Right lung (tissue), 5 donors: ENCODE measurements around the gene SIRPB1. TPM values are rescaled to one million over a fixed set of nuclear protein-coding genes. Genes with fewer than 3 reads are reported as not detected.
"Not testable (repeated sequence)": the region's sequence is repeated elsewhere in the genome, so short reads cannot be mapped to it uniquely, and the experiment has no call there.

Experiments used
- DNase-seq, 2 donors: peaks; one replicate each; pipeline ENCODE4 v3.0.0-alpha.2; 2013
- polyA plus RNA-seq, 5 donors: library from polyadenylated mRNA; unstranded; fragments of 120-200 nt; gene quantifications; one replicate each; pipeline versions ENCODE4 v1.2.1 to v1.2.3, GENCODE V29; 2013; ENCODE audit warnings: inconsistent platforms in 1 of 5, low replicate concordance in 1 of 5; ENCODE audit not compliant: insufficient read length in 5 of 5, insufficient read depth in 1 of 5

Gene SIRPB1
- polyA plus RNA-seq, 5 donors, result 0.45 to 1.6 (median 1.2) TPM

DNA sequence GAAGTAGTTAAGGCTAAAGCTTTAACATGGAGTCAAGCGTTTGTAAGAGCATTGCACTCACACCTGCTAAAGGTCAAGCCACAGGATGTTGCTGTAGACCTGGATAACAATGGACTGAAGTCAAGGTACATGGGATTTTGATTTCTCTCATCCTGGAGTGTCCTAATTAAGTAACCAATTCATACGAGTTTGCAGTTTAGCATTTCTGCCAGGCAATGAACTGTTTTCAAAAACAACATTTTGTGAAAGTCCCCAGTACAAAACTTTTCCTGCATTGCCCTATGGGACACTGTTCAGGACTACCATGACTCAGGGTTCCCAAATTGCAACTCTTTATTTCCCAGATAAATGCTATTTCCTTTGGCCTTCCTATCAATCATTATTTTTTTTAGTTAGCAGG is 17.4 kb upstream of the SIRPB1 start:
- no peak for DNase-seq

DNA sequence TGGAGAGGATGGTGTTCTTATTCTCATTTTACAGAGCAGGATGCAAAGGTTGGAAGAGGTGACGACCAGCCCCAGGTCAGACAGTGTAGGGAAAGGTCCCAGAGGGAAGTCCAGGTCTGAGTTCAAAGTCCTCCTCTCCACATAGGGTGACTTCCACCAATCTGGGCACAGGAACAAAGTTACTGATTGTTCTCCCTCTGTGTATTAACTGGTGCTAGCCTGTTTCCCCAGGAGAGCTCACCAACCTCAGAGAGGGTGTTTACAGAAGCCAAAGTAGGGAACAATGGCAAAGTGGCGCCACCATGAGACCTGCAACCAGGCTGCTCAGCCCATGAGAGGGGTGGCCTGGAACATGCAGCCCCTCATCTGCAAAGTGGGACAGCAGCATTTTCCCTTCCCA is 16.8 kb upstream of the SIRPB1 start:
- no peak for DNase-seq

- DNase-seq, result no peak
Observed at GRCh38 chr20:1635291-1635979, 15.6 kb upstream of the SIRPB1 start.

DNA sequence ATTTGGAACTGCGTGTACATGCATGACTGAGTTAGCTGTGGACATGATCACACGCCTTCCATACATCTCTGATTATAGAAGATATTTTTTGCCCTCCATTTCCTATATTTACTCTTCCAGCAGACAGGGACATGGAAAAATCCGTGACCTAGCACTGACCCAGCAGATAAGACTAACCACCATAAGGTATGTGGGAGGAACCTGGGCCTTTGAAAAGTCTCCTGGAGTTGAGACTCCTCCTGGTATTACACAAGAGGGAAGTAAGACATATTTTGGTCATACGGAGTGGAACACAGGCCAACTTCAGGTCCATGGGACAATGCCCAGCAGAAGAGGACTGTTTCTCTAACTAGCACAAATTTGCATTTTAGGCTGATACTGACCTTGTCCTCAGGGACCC is 13.7 kb upstream of the SIRPB1 start:
- DNase-seq, result no peak

DNA sequence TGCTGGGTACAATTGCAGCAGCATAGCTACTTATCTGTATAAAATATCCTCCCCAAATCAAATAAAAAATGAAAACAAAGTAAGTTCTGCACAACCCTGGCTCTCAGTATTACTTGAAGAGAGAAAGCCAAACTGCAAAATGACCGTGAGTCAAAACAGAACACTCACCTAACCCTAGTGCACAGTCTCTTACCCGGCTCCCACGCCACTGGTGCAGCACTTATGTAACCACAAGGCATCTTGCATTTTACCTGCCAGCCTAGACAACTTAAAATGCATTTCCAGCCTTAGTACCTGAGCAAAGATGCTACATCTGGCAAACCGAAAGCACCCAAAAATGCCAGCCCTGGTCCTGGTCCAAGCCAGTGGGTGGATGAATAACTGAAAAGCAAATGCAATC is 12.4 kb upstream of the SIRPB1 start:
- no peak for DNase-seq

DNA sequence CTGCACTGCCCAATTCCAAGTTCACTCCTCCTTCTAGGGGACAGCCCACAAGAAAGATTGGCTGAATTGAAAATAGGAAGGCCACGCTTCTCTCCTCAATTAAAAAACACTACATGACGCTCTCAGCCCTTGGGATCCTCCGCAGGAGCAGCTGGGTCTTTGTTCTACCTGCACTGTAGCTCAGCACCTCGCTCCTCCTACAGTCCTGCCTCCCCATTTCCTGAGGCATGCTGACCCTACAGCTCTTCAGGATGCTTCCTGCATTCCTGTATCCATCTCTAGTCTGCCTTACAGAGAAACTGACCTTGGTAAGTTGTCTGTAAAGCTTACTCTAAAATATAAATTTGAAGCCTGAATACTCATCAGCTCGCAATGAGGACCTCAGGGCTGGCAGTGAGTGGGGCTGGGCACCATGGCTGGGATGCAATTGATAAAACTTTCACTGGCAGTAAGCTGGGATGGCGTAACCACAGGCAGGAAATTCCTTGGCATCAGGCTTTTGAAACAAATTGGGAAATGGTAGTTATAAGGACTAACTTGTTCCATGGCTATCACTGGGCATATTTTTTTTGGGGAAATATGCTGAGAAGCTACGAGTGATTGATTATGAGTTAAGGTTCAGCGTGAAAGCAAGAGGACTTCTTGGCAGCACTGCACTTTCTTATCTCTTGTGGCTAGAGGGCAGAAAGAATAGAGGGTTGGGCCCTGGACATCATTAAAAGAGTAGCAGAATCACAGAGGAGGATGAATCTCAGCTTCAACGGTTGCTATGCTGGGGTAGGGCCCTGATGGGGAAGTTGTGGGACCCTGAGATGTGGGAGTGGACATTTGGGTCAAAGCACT is 11.7 kb upstream of the SIRPB1 start:
- no peak for DNase-seq

DNA sequence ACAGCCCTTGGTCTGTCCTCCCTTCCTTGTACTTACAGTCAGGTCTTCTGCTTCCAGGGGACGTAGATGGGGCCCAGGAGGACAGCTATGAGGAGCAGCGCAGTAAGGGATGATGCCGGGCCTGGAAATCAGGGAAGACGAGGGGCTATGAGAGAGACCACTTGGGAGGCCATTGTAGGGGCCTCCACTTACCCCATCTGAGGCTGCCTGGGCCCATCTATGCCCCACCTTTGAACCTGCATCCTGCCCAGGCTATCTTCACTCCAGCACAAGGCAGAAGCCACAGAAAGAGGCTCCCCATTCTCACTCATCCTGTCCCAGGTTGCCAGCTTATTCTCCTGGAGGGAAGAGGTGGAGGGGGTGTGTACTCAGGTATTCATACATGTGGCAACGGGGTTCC is 10.4 kb upstream of the SIRPB1 start:
- no peak for DNase-seq

DNA sequence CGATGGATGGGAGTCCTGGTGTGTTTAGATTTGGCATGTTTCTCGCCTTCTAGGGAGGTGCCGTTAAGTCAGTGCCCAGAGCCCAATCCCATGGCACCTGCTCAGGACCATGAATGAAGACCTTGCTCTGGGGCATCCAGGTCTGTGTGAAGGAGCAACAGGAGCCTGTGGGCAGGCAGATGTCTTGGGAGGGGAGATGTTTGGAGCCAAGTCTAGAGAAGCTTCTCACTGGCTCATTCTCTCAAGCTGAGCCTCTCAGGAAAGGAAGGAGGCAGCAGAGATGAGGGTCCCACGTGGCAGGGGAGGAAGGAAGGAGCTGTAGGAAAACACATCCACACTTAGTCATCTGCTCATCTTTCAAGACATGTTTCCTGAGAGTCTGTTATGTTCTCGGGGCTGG is 9.5 kb upstream of the SIRPB1 start:
- DNase-seq, result no peak

DNA sequence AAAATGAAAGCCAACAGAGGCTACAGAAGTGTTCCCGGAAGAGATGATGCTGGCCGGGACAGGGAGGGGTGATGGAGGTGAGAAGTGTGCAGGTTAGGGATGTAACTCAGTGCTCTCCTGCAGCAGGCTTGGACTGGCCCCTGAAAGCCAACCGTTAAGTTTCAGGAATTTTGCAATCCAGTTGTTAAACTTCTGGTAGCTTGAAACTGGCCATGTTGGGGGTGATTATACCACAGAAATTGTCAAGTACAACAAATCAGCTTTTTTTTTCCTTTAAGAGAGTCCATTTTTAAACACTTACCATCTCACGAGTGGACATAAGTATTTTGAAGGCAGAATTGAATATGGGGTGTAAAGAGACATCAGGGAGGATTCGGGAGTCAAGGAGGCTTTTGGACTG is 8.8 kb upstream of the SIRPB1 start:
- no peak for DNase-seq

DNA sequence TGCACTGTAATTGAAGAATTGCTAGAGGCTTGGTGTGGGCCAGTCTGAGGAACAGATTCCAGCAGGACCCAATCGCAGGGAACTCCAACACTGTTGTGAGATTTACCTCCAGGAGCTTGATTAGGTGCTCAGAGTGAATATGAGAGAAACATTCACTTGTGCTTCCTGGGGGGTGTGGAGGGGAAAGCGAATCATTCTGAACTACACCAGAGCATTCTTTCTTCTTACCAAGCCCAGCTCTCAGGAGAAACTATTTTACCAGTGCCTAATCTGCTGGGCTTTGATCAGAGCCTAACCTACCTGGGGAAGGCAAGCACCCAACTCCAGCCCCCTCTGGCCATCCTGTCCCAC is 7.4 kb upstream of the SIRPB1 start:
- DNase-seq, result no peak

- DNase-seq, result no peak
Observed at GRCh38 chr20:1626528-1627199, 6.9 kb upstream of the SIRPB1 start.

- no peak for DNase-seq
Observed at GRCh38 chr20:1625083-1625690, 5.4 kb upstream of the SIRPB1 start.

DNA sequence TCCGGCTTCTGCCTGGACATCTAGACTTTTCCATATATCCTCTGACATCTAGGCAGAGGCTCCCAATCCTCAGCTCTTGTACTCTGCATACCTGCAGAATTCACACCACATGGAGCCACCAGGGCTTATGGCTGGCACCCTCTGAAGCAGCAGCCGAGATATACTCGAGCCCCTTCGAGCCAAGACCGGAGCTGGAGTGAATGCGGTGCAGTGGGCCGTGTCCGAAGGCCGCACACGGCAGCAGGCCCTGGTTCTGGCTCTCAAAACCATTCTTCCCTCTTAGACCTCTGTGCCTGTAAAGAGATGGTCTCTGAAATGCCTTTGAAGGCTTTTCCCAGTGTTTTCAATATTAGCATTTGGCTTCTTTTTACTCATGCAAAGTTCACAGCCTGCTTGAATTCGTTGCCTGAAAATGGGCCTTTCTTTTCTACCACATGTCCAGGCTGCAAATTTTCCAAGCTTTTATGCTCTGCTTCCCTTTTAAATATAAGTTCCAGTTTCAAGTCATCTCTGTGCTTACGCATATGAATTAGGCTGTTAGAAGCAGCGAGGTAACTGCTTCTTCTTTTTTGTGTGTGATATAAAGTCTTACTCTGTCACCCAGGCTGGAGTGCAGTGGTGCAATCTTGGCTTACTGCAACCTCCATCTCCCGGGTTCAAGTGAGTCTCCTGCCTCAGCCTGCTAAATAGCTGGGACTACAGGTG is 3.8 kb upstream of the SIRPB1 start:
- DNase-seq, result no peak

- no peak for DNase-seq
Observed at GRCh38 chr20:1622450-1622849, 2.6 kb upstream of the SIRPB1 start.

GRCh38 chr20:1621316-1621715 is 1.5 kb upstream of the SIRPB1 start:
- DNase-seq, result no peak

DNA sequence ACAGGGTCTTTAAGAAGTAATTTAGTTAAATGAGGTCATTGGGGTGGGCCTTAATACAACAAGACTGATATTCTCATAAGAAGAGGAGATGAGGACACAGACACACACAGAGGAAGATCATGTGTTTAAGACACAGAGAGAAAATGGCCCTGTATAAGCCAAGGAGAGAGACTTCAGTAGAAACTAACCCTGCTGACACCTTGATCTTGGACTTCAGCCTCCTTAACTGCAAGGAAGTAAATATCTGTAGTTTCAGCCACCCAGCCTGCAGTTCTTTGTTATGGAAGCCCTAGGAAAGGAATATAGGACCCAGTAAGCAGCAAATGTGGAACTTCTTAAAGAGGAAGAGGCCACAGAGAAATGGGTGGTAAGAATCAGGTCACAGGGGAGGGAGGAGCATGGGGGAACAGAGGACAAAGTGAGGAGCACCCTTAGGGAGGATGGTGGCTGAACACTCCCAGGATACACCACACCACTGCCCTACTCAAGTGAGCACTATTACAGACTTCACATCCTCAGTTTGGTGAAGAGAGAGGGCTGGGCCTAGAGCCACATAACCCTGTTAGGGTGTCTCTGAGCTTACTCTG is 762 bp downstream of the SIRPB1 start:
- DNase-seq, result no peak

DNA sequence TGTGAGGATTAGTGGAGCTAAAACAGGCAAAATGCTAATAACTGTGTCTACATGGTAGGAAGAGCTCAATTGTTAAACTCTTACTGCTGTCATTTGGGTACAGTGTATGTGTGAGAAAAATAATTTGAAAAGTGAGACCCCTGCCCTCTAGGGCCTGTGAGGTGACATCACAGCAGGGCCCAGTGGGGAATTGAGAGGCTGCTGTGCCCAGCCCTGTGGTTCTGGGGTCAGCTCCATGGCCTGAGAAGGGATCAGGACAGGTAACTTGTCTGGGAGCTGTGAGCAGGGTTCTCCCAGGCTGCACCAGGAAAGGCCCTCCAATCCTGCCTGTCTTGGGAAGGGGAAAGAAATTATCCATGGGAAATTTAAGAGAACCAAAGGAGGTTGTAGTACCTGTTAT is 1.3 kb downstream of the SIRPB1 start:
- DNase-seq, result no peak

DNA sequence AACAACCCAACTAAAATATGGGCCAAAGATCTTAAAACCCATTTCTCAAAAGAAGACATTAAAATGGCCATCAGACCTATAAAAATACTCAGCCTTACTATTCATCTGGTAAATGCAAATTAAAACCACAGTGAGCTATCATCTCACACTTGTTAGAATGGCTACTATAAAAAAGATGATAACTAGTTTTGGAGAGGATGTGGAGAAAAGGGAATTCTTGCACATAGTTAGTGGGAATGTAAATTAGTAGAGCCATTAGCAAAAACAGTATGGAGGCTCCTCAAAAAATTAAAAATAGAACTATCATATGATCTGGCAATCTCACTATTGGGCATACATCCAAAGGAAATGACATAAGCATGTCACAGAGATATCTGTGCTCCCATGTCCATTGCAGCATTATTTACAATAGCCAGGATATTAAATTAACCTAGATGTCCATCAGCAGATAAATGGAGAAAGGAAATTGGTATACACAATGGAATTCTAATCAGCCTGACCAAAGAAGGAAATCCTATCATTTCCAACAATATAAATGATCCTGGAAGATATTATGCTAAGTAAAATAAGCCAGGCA is 2.9 kb downstream of the SIRPB1 start:
- peak; percentile 11 to 14 for DNase-seq

- DNase-seq, result not testable (repeated sequence)
Observed at GRCh38 chr20:1610404-1610803, 9.4 kb downstream of the SIRPB1 start.

DNA sequence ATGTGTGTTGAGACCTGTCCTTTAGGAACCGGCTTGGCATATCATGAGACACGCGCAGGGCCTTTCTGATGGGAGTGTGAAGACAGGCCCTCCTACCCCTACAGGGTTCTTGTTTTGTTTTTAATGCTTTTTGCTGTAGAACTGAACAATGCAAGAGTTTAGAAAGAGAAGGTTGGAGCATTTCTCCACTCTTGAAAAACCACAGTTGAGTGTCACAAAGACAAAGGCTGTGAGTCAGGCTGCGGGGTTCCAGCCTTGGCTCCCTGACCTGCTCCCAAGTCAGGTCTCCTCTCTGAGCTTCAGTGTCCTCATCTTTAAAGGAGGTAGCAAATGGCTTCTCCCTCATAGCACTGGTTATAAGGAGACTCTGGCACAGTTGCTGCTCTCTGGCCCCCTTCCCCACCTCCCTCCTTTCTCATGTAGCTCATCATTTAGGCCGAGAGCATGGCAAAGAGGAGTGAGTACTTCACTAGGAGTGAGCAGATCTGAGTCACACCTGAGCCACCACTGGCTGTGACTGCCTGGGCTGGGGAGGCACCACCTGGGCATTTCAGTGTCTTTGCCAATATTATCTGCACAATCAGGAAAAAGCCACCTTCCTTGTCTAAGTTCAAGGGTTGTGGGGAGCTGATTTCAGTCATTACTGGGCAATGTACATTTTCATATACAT is 11.0 kb downstream of the SIRPB1 start:
- not testable (repeated sequence) for DNase-seq

GRCh38 chr20:1600736-1601135 is 19.1 kb downstream of the SIRPB1 start:
- no peak for DNase-seq
